H1 (cell line): ENCODE results near the gene EPHA4. TPM values are rescaled to one million over a fixed set of nuclear protein-coding genes. Genes with fewer than 3 reads are reported as not detected.

Experiments used
- BRCA1 ChIP-seq: IDR thresholded peaks from 2 replicates; pipeline ENCODE4 v1.6.1; 2012; ENCODE audit warnings: low read depth, low read length, improper control_type of control experiment
- CHD1 ChIP-seq: IDR thresholded peaks from 2 replicates; pipeline ENCODE4 v1.6.1; 2012; ENCODE audit warnings: low read depth, low read length, improper control_type of control experiment
- KDM1A ChIP-seq: fragments of 200-600, 300-600 bp; sonication (generic); IDR thresholded peaks from 2 replicates; pipeline ENCODE4 v1.7.1; 2016; ENCODE audit warnings: mild to moderate bottlenecking, low read length, borderline replicate concordance
- KDM4A ChIP-seq: IDR thresholded peaks from one replicate; pipeline ENCODE4 v1.7.1; 2012; ENCODE audit warnings: low read depth, mild to moderate bottlenecking, moderate library complexity, low read length, inconsistent platforms; ENCODE audit not compliant: severe bottlenecking
- RAD21 ChIP-seq, 2 experiments: IDR thresholded peaks in 1 of 2; conservative IDR thresholded peaks in 1 of 2; 2 replicates each; pipeline ENCODE4 v1.6.1; 2011; ENCODE audit warnings: low read depth in 2 of 2, low read length in 2 of 2, improper control_type of control experiment in 1 of 2, inconsistent platforms in 1 of 2, mild to moderate bottlenecking in 1 of 2, moderate library complexity in 1 of 2
- TAF7 ChIP-seq: optimal IDR thresholded peaks from 2 replicates; pipeline ENCODE3; 2011; ENCODE audit warnings: low read depth, mild to moderate bottlenecking, inconsistent platforms, low read length, moderate library complexity, borderline replicate concordance
- polyA plus RNA-seq, 7 experiments: library from polyadenylated mRNA; depleted of rRNA in 3 of 7; stranded (reverse) in 5 of 7; unstranded in 2 of 7; fragments of >200 nt in 5 of 7; fragments of 200-250 nt in 2 of 7; gene quantifications; 1 replicate in 5 of 7; 2 replicates in 1 of 7; 4 replicates in 1 of 7; pipeline versions ENCODE4 v1.2.1 to v1.2.3, GENCODE V29; 2011 to 2013; ENCODE audit warnings: missing spikeins in 2 of 7, mixed read lengths in 2 of 7
- total RNA-seq: library from RNA; stranded (reverse); fragmentation: NEBNext Ultra II Directional; extraction: Animal tissue kit (Norgen Biotek cat#: 25700); gene quantifications from 2 replicates; pipeline ENCODE4 v1.2.1, GENCODE V29; 2021

The EPHA4 gene
- total and polyA plus RNA-seq, 2 of the 8 experiments (the other 6 are each of a cell fraction or from before 2014, with no cell fraction given) = 4.3 to 5.7 TPM

GRCh38 chr2:221473451-221473850, 98.7 kb downstream of the EPHA4 start (continued):
- TF ChIP-seq RAD21 (IDR thresholded peaks at IDR 0.05 in 1 of 2, conservative IDR thresholded peaks at IDR 0.05 in 1 of 2; ENCODE audit: low read depth in 2 of 2, low read length in 2 of 2) (no peak), BRCA1 (no peak), TAF7 (no peak), KDM4A (no peak), KDM1A (no peak), CHD1 (no peak)
